EL (cell line): ENCODE results near the gene ZSWIM1.
"Not testable (repeated sequence)": the region's sequence is repeated elsewhere in the genome, so short reads cannot be mapped to it uniquely, and the experiment has no call there.

Source experiments
- DNase-seq: peaks from one replicate; pipeline ENCODE4 v3.0.0-alpha.2; 2016

ZSWIM1 gene

GRCh38 chr20:45857114-45857881 lies 23.7 kb upstream of the ZSWIM1 start, which contains the start of the genes ACOT8 and ZSWIM3:
Gene ACOT8 (minus strand): TSS chr20:45857392. CDS start chr20:45857315, 77 bp downstream.
Gene ZSWIM3 (plus strand): TSS chr20:45857614. CDS start chr20:45857826, 212 bp downstream.
- peak; percentile 100 for DNase-seq

- no peak for DNase-seq
Measured at GRCh38 chr20:45857882-45858216, 23.2 kb upstream of the ZSWIM1 start.

- no peak for DNase-seq
Measured at GRCh38 chr20:45859916-45860315, 21.1 kb upstream of the ZSWIM1 start.

- DNase-seq: no peak
Measured at GRCh38 chr20:45860560-45861220, 20.3 kb upstream of the ZSWIM1 start.

GRCh38 chr20:45861221-45862075 lies 19.6 kb upstream of the ZSWIM1 start:
- DNase-seq: no peak

- DNase-seq: no peak
Measured at GRCh38 chr20:45863543-45864470, 17.2 kb upstream of the ZSWIM1 start.

GRCh38 chr20:45866454-45866853 lies 14.6 kb upstream of the ZSWIM1 start:
- DNase-seq: no peak

DNA sequence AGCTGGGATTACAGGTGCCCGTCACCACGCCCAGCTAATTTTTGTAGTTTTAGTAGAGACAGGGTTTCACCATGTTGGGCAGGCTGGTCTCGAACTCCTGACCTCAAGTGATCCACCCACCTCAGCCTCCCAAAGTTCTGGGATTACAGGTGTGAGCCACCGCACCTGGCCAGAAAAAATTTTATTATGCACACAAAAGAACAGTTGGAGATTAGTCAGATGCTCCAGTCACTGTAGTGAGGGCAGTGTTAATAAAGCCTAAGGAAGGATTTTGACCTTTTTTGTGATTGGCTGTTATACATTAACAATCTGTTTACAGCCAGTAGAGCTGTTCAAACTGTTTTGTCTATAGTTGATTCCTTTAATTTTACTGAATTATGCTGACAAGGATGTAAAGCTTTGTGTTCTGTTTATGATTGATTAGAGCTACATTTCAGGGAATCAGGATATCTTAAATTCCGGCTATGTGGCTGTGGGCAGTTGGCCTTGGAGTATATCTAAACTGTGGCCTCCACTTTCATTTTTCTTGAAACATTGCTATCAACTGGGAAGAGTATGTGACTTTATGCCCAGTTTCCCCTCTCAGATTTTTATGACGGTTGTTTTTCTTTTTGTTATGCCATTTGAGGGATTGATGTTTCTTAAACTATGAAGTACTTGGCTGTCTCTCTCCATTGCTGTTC lies 13.8 kb upstream of the ZSWIM1 start:
- no peak for DNase-seq

- peak; percentile 70 for DNase-seq
Measured at GRCh38 chr20:45867819-45868176, 13.2 kb upstream of the ZSWIM1 start.

- DNase-seq: no peak
Measured at GRCh38 chr20:45872626-45873025, 8.4 kb upstream of the ZSWIM1 start.

- DNase-seq: no peak
Measured at GRCh38 chr20:45873409-45874103, 7.5 kb upstream of the ZSWIM1 start.

GRCh38 chr20:45874104-45874481 lies 6.9 kb upstream of the ZSWIM1 start:
- DNase-seq: not testable (repeated sequence)

- DNase-seq: no peak
Measured at GRCh38 chr20:45874576-45874975, 6.5 kb upstream of the ZSWIM1 start.

DNA sequence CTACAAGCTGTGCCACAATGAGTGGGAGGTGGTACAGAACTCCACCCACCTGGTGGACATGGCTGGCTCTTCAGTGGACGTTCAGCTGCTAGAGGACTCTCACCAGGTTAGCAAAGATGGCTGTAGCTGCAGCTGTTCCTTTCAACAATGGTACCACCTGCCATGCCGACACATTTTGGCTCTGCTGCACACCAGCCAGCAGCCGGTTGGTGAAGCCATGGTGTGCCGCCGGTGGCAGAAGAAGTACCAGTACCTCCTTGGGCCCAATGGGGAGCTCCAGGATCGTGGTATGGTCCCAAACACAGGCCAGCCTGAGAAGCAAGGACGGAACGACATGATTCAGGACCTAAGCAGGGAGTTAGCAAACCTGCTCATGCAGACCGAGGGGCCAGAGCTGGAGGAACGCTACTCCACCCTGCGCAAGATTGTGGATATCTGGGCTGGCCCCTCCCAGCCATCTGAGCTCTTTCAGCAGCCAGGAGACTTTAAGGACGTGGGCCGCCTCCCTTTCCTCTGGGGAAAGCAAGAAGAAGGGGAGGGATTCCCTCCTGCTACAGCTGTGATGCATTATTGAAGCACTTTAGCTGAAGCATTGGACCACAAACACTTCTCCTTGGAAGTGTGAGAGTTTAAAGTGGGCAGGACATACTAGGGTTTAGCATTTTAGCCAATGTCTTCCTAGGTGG lies 2.8 kb upstream of the ZSWIM1 start:
- DNase-seq: no peak

DNA sequence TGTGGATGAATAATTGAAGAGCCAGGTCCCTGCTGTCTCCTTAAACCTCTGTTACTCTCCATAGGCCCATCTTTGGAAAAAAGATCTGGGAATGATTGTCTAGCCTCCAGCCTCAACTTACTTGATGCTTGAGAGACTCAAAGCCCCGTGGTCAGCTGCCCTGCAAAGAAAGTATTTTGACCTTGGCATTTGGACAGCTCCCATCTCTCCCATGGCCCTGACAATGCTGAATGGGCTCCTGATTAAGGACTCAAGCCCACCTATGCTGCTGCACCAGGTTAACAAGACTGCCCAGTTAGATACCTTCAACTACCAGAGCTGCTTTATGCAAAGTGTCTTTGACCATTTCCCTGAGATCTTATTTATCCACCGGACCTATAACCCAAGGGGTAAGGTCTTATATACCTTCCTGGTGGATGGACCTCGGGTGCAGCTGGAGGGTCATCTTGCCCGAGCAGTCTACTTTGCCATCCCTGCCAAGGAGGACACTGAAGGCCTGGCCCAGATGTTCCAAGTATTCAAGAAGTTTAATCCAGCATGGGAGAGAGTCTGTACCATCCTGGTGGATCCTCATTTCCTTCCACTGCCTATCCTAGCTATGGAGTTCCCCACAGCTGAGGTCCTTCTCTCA lies 1.6 kb downstream of the ZSWIM1 start:
- DNase-seq: no peak

GRCh38 chr20:45883100-45883469 lies 2.1 kb downstream of the ZSWIM1 start:
- DNase-seq: no peak

DNA sequence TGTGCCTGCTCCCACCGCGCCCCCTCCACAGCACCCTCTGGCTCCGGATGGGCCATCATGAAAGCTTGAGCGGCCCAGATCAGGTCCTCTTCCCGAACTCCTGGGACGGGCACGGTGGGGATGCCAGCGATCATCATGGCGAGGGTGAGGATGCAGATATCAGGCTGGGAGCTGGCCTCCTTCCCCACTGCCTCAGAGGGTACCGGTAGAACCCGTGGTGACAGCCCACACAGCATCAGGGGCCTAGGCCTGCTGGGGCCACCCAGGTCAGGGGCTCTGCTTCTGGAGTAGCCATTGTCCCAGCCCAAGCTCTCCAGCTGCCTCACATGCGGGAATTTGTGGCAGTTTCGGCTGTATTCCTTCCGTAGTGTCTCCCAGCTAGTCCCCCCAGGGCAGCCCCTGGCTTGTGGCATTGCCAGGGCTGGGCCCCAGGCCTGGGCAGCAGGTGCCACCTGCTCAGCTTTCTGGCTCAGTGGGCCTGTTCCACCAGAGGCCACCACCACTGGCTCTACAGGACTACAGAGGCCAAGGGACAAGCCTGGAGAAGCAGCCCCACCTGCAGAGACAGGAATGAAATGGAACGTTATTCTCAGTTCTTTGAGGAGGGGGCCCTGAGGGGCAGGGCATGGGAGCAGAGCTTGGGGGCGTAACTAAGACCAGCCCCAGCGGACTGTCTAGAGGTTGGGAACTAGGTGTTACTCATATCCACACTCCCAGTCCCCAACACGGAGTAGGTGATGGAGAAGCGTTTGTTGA lies 5.7 kb downstream of the ZSWIM1 start:
- no peak for DNase-seq

DNA sequence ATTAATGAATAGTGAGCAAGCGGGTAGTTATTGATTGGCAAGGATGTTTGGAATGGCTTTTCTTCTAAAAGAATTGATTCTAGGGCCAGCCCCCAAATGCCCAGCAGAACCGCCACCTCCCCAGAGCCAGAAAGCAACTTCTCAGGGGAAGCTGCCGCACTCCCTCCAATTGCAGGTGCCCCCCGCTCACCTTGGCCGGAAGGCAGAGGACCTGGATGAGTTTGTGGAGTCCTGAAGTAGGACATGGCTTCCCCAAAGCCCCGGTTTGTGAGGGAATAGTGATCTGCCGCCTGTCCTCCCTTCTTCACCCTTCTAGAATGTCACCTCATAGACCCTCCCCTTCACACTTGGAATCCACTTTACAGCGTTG lies 6.3 kb downstream of the ZSWIM1 start, which contains the start of gene SPATA25:
TSS of gene SPATA25 (minus strand) at position 277 of the 370 bp plus-strand sequence. CDS start at position 245, 32 bp downstream.
- DNase-seq: no peak

- DNase-seq: no peak
Measured at GRCh38 chr20:45888681-45889080, 7.7 kb downstream of the ZSWIM1 start.
